Naive thymus-derived CD4-positive, alpha-beta T cell (primary cell): ENCODE data around the gene GLYATL1. TPM values are rescaled to one million over a fixed set of nuclear protein-coding genes. Genes with fewer than 3 reads are reported as not detected.

Experiments
- ATAC-seq: fragments of 150-1000 bp; cut with Tn5 transposase; 2 replicates; pipeline ENCODE4 v1.10.0; 2021; ENCODE audit warnings: mild to moderate bottlenecking, moderate library complexity
- CTCF ChIA-PET: fragments of 350-600 bp; sonication (Branson Sonifier 250); formaldehyde crosslinking; loops from one replicate; lab custom pipeline; 2021; ENCODE audit warnings: antibody characterized with exemption; lab: Charles Lee
- POLR2A ChIA-PET: fragments of 350-600 bp; sonication (Branson Sonifier 250); formaldehyde crosslinking; loops from one replicate; lab custom pipeline; 2021; ENCODE audit warnings: antibody characterized with exemption, inconsistent platforms; lab: Charles Lee
- DNase-seq, 9 donors: peaks; one replicate each; pipeline versions ENCODE4 v3.0.0 to v3.0.0-alpha.2; 2020 to 2022; ENCODE audit warnings: mixed read lengths in 1 of 9
- H3K27ac ChIP-seq: one replicate; pipeline ENCODE4 v1.7.0; 2013; ENCODE audit warnings: mild to moderate bottlenecking, low read depth, low read length, moderate library complexity
- H3K27me3 ChIP-seq, 2 donors: one replicate each; pipeline ENCODE4 v1.7.0; 2013; ENCODE audit warnings: low read length in 2 of 2, mild to moderate bottlenecking in 2 of 2, moderate library complexity in 2 of 2; ENCODE audit not compliant: control insufficient read depth in 2 of 2, insufficient read depth in 2 of 2
- H3K36me3 ChIP-seq, 3 experiments: 1 replicate in 2 of 3; 2 replicates in 1 of 3; pipeline ENCODE4 v1.7.0; 2013; ENCODE audit warnings: low read length in 3 of 3, mild to moderate bottlenecking in 3 of 3, moderate library complexity in 1 of 3; ENCODE audit not compliant: insufficient read depth in 3 of 3, control insufficient read depth in 2 of 3
- H3K4me1 ChIP-seq, 2 donors: one replicate each; pipeline ENCODE4 v1.7.0; 2013; ENCODE audit warnings: low read length in 2 of 2, mild to moderate bottlenecking in 2 of 2, moderate library complexity in 1 of 2; ENCODE audit not compliant: control insufficient read depth in 2 of 2, insufficient read depth in 2 of 2
- H3K4me3 ChIP-seq: 2 replicates; pipeline ENCODE4 v1.7.0; 2013; ENCODE audit warnings: mild to moderate bottlenecking, low read length
- H3K9me3 ChIP-seq, 3 experiments: 1 replicate in 2 of 3; 2 replicates in 1 of 3; pipeline ENCODE4 v1.7.0; 2013; ENCODE audit warnings: low read length in 3 of 3; ENCODE audit not compliant: control insufficient read depth in 2 of 3
- H3K27ac Mint-ChIP-seq, 9 donors: one replicate each; pipeline ENCODE4 v1.8.0; 2020 to 2022; ENCODE audit warnings: mixed read lengths in 9 of 9, mild to moderate bottlenecking in 8 of 9, moderate library complexity in 5 of 9, inconsistent platforms in 2 of 9
- H3K27me3 Mint-ChIP-seq, 5 donors: one replicate each; pipeline ENCODE4 v1.8.0; 2021 to 2022; ENCODE audit warnings: mixed read lengths in 5 of 5, mild to moderate bottlenecking in 1 of 5
- H3K36me3 Mint-ChIP-seq, 5 donors: one replicate each; pipeline ENCODE4 v1.8.0; 2020 to 2022; ENCODE audit warnings: mixed read lengths in 5 of 5, mild to moderate bottlenecking in 3 of 5, inconsistent platforms in 1 of 5
- H3K4me1 Mint-ChIP-seq, 7 donors: one replicate each; pipeline ENCODE4 v1.8.0; 2020 to 2022; ENCODE audit warnings: mixed read lengths in 7 of 7, mild to moderate bottlenecking in 3 of 7, inconsistent platforms in 1 of 7
- H3K4me3 Mint-ChIP-seq, 10 donors: one replicate each; pipeline ENCODE4 v1.8.0; 2020 to 2022; ENCODE audit warnings: mild to moderate bottlenecking in 10 of 10, mixed read lengths in 10 of 10, moderate library complexity in 6 of 10, inconsistent platforms in 2 of 10
- H3K9me3 Mint-ChIP-seq, 11 donors: one replicate each; pipeline ENCODE4 v1.8.0; 2020 to 2022; ENCODE audit warnings: mixed read lengths in 11 of 11, mild to moderate bottlenecking in 4 of 11, inconsistent platforms in 1 of 11, moderate library complexity in 1 of 11
- intact Hi-C, 2 donors: fragments of 100-400 bp; cut with micrococcal nuclease; formaldehyde crosslinking; loops; one replicate each; pipeline ENCODE4 v1.15.1; 2023
- polyA plus RNA-seq, 2 donors: library from polyadenylated mRNA; unstranded; fragments of 300-500 nt; fragmentation: Illumina TruSeq; gene quantifications; one replicate each; pipeline ENCODE4 v1.2.3, GENCODE V29; 2021
- total RNA-seq, 6 experiments: library from RNA in 5 of 6; stranded (reverse) in 5 of 6; gene quantifications; 1 replicate in 5 of 6; 2 replicates in 1 of 6; pipeline ENCODE4 v1.2.3 and lab custom pipeline; 2021 to 2026

GLYATL1 gene
- total and polyA plus RNA-seq, 7 experiments from 2014 or later, result 0.39 TPM; not detected in 6

- intact Hi-C loops, result loop anchor here in 1 of 2 donors (10.0 kb wide), 1 partner anchor 131 kb away; no protein-coding TSS in a partner anchor
- DNase-seq (no peak), ATAC-seq (no peak)
- ChIA-PET CTCF (no interaction called here), POLR2A (no interaction called here)
- H3K27ac ChIP-seq, result no peak overlapping the region
- no peaks in the 10 kb centered on the region for H3K9me3 ChIP-seq
- H3K9me3 Mint-ChIP-seq, result peaks cover 0 to 1% (median 0%) of the 10 kb centered on the region in 11 donors
- H3K4me3 Mint-ChIP-seq, result no peak overlapping the region
- peaks cover 0 to 12% (median 4%) of the 10 kb centered on the region in 5 donors for H3K27me3 Mint-ChIP-seq
- H3K4me3 ChIP-seq, result no peak overlapping the region
- no peaks in the 10 kb centered on the region for H3K27me3 ChIP-seq
- peak overlapping the region in 1 of 9 donors; percentile 37 for H3K27ac Mint-ChIP-seq
- H3K4me1 Mint-ChIP-seq, result peaks cover 8 to 29% (median 24%) of the 10 kb centered on the region in 7 donors
- H3K36me3 Mint-ChIP-seq, result no peaks in the 10 kb centered on the region
- H3K4me1 ChIP-seq, result peaks cover 0 to 6% of the 10 kb centered on the region in 2 donors
- no peaks in the 10 kb centered on the region for H3K36me3 ChIP-seq
Measured at GRCh38 chr11:58924230-58924629, 15.1 kb upstream of the GLYATL1 start.

GRCh38 chr11:58926251-58926650 lies 13.0 kb upstream of the GLYATL1 start:
- DNase-seq (no peak), ATAC-seq (no peak)
- Mint-ChIP-seq H3K4me3 (no peak overlapping the region), H3K27me3 (peaks cover 4 to 19% (median 12%) of the 10 kb centered on the region in 5 donors), H3K36me3 (no peaks in the 10 kb centered on the region), H3K4me1 (peaks cover 8 to 29% (median 24%) of the 10 kb centered on the region in 7 donors), H3K27ac (peak overlapping the region in 1 of 9 donors; percentile 61), H3K9me3 (no peaks in the 10 kb centered on the region)
- ChIA-PET POLR2A (no interaction called here), CTCF (no interaction called here)
- no peak overlapping the region for H3K4me3 ChIP-seq
- H3K27ac ChIP-seq, result no peak overlapping the region
- intact Hi-C loops, result loop anchor here in 1 of 2 donors (10.0 kb wide), 1 partner anchor 129 kb away; no protein-coding TSS in a partner anchor
- peaks cover 0 to 5% of the 10 kb centered on the region in 2 donors for H3K27me3 ChIP-seq
- no peaks in the 10 kb centered on the region for H3K9me3 ChIP-seq
- no peaks in the 10 kb centered on the region for H3K36me3 ChIP-seq
- peaks cover 0 to 6% of the 10 kb centered on the region in 2 donors for H3K4me1 ChIP-seq

GRCh38 chr11:58926695-58927094 lies 12.6 kb upstream of the GLYATL1 start:
- Mint-ChIP-seq H3K27ac (peak overlapping the region in 1 of 9 donors; percentile 61), H3K36me3 (no peaks in the 10 kb centered on the region), H3K4me3 (no peak overlapping the region), H3K9me3 (no peaks in the 10 kb centered on the region), H3K27me3 (peaks cover 4 to 17% (median 12%) of the 10 kb centered on the region in 5 donors), H3K4me1 (peaks cover 8 to 29% (median 24%) of the 10 kb centered on the region in 7 donors)
- ChIA-PET CTCF (no interaction called here), POLR2A (no interaction called here)
- Histone ChIP-seq H3K9me3 (no peaks in the 10 kb centered on the region), H3K36me3 (no peaks in the 10 kb centered on the region), H3K27ac (no peak overlapping the region), H3K4me1 (peaks cover 0 to 6% of the 10 kb centered on the region in 2 donors), H3K27me3 (peaks cover 0 to 5% of the 10 kb centered on the region in 2 donors), H3K4me3 (no peak overlapping the region)
- intact Hi-C loops, result loop anchor here in 1 of 2 donors (10.0 kb wide), 1 partner anchor 128 kb away; no protein-coding TSS in a partner anchor
- DNase-seq, result no peak
- no peak for ATAC-seq

GRCh38 chr11:58927393-58928106 lies 11.7 kb upstream of the GLYATL1 start:
- Mint-ChIP-seq H3K4me1 (peaks cover 8 to 29% (median 23%) of the 10 kb centered on the region in 7 donors), H3K4me3 (peak overlapping the region in 9 of 10 donors; percentile 76 to 84 (median 78)), H3K9me3 (no peaks in the 10 kb centered on the region), H3K27ac (peak overlapping the region in 6 of 9 donors; percentile 11 to 56 (median 42)), H3K27me3 (peaks cover 4 to 17% (median 12%) of the 10 kb centered on the region in 5 donors), H3K36me3 (no peaks in the 10 kb centered on the region)
- peak; percentile 75 for ATAC-seq
- no peak overlapping the region for H3K27ac ChIP-seq
- DNase-seq, result peak in 7 of 9 donors; percentile 39 to 67 (median 51)
- peak overlapping the region; percentile 25 for H3K4me3 ChIP-seq
- POLR2A ChIA-PET, result no interaction called here
- no peaks in the 10 kb centered on the region for H3K36me3 ChIP-seq
- H3K4me1 ChIP-seq, result peaks cover 0 to 6% of the 10 kb centered on the region in 2 donors
- intact Hi-C loops, result loop anchor here in 1 of 2 donors (10.0 kb wide), 1 partner anchor 127 kb away; no protein-coding TSS in a partner anchor
- no peaks in the 10 kb centered on the region for H3K9me3 ChIP-seq
- peaks cover 0 to 5% of the 10 kb centered on the region in 2 donors for H3K27me3 ChIP-seq
- CTCF ChIA-PET, result no interaction called here

GRCh38 chr11:58928107-58928499 lies 11.2 kb upstream of the GLYATL1 start:
- Histone ChIP-seq H3K4me1 (peaks cover 0 to 6% of the 10 kb centered on the region in 2 donors), H3K4me3 (peak overlapping the region; percentile 25), H3K9me3 (no peaks in the 10 kb centered on the region), H3K27ac (no peak overlapping the region), H3K27me3 (peaks cover 0 to 5% of the 10 kb centered on the region in 2 donors), H3K36me3 (no peaks in the 10 kb centered on the region)
- peaks cover 8 to 25% (median 18%) of the 10 kb centered on the region in 7 donors for H3K4me1 Mint-ChIP-seq
- DNase-seq (no peak), ATAC-seq (no peak)
- POLR2A ChIA-PET, result no interaction called here
- CTCF ChIA-PET, result no interaction called here
- peaks cover 4 to 19% (median 12%) of the 10 kb centered on the region in 5 donors for H3K27me3 Mint-ChIP-seq
- H3K27ac Mint-ChIP-seq, result peak overlapping the region in 4 of 9 donors; percentile 11 to 53 (median 42)
- no peaks in the 10 kb centered on the region for H3K36me3 Mint-ChIP-seq
- H3K9me3 Mint-ChIP-seq, result no peaks in the 10 kb centered on the region
- H3K4me3 Mint-ChIP-seq, result peak overlapping the region in 9 of 10 donors; percentile 76 to 84 (median 78)
- intact Hi-C loops, result loop anchor here in 1 of 2 donors (10.0 kb wide), 1 partner anchor 127 kb away; no protein-coding TSS in a partner anchor

- intact Hi-C loops, result loop anchor here in 1 of 2 donors (10.0 kb wide), 1 partner anchor 126 kb away; no protein-coding TSS in a partner anchor
- CTCF ChIA-PET, result no interaction called here
- POLR2A ChIA-PET, result no interaction called here
Measured at GRCh38 chr11:58928691-58929090, 10.6 kb upstream of the GLYATL1 start.

More at GRCh38 chr11:58928691-58929090, 10.6 kb upstream of the GLYATL1 start:
- Histone ChIP-seq H3K36me3 (no peaks in the 10 kb centered on the region), H3K4me3 (no peak overlapping the region), H3K9me3 (no peaks in the 10 kb centered on the region), H3K4me1 (peaks cover 0 to 6% of the 10 kb centered on the region in 2 donors), H3K27ac (no peak overlapping the region), H3K27me3 (peaks cover 0 to 5% of the 10 kb centered on the region in 2 donors)
- H3K4me3 Mint-ChIP-seq, result peak overlapping the region in 1 of 10 donors; percentile 78
- peaks cover 5 to 19% (median 14%) of the 10 kb centered on the region in 7 donors for H3K4me1 Mint-ChIP-seq
- ATAC-seq, result no peak
- no peak overlapping the region for H3K27ac Mint-ChIP-seq
- H3K36me3 Mint-ChIP-seq, result no peaks in the 10 kb centered on the region
- peaks cover 4 to 22% (median 12%) of the 10 kb centered on the region in 5 donors for H3K27me3 Mint-ChIP-seq
- DNase-seq, result no peak
- H3K9me3 Mint-ChIP-seq, result no peaks in the 10 kb centered on the region
